NCI-H1417 treated with DMSO at 0.1 percent for 48 hours (cell line): ENCODE results near the gene COX8C.

Experiments
- DNase-seq: peaks from one replicate; lab custom pipeline; 2025; lab: John Stamatoyannopoulos, UW

The COX8C gene

GRCh38 chr14:93346926-93347721 is at the start of gene COX8C:
COX8C (plus strand) TSS chr14:93347182; CDS start chr14:93347269, 87 bp downstream.
- DNase-seq: no peak

GRCh38 chr14:93299416-93299815 is 47.6 kb upstream of the COX8C start:
- DNase-seq: no peak

GRCh38 chr14:93299866-93300265 is 47.1 kb upstream of the COX8C start:
- DNase-seq: no peak

GRCh38 chr14:93301821-93302447 is 45.0 kb upstream of the COX8C start:
- no peak for DNase-seq

GRCh38 chr14:93302688-93303581 is 44.0 kb upstream of the COX8C start:
- DNase-seq: no peak

- no peak for DNase-seq
Observed at GRCh38 chr14:93303659-93304058, 43.3 kb upstream of the COX8C start.

- DNase-seq: no peak
Observed at GRCh38 chr14:93304771-93305170, 42.2 kb upstream of the COX8C start.

- DNase-seq: no peak
Observed at GRCh38 chr14:93305725-93306418, 41.1 kb upstream of the COX8C start.

GRCh38 chr14:93306812-93307211 is 40.2 kb upstream of the COX8C start:
- DNase-seq: no peak

- DNase-seq: no peak
Observed at GRCh38 chr14:93308686-93309345, 38.2 kb upstream of the COX8C start.

GRCh38 chr14:93309427-93309966 is 37.5 kb upstream of the COX8C start:
- DNase-seq: no peak

- no peak for DNase-seq
Observed at GRCh38 chr14:93311082-93311481, 35.9 kb upstream of the COX8C start.

- no peak for DNase-seq
Observed at GRCh38 chr14:93315575-93315974, 31.4 kb upstream of the COX8C start.

- DNase-seq: no peak
Observed at GRCh38 chr14:93316716-93317115, 30.3 kb upstream of the COX8C start.

- DNase-seq: no peak
Observed at GRCh38 chr14:93317210-93317874, 29.6 kb upstream of the COX8C start.

GRCh38 chr14:93317875-93318807 is 28.8 kb upstream of the COX8C start:
- no peak for DNase-seq

- DNase-seq: no peak
Observed at GRCh38 chr14:93318927-93319326, 28.1 kb upstream of the COX8C start.

- DNase-seq: no peak
Observed at GRCh38 chr14:93319494-93319893, 27.5 kb upstream of the COX8C start.

GRCh38 chr14:93319958-93320357 is 27.0 kb upstream of the COX8C start:
- no peak for DNase-seq
